GM12878 (cell line): ENCODE measurements around the gene DMRT1. TPM values are rescaled to one million over a fixed set of nuclear protein-coding genes. Genes with fewer than 3 reads are reported as not detected.
A peak's percentile ranks its signal among the peaks of the same experiment; 100 is the strongest.

Experiments used
- ATAC-seq: fragments of 200-7000 bp; cut with Tn5 transposase; 3 replicates; pipeline ENCODE4 v1.9.1; 2020; ENCODE audit warnings: mild to moderate bottlenecking, moderate library complexity
- BruUV-seq: library from RNA; stranded (reverse); fragments of 400-500 nt; replicated peaks from 2 replicates; lab custom pipeline; 2021; lab: Mats Ljungman, UMichigan
- CTCF ChIA-PET: fragments of 300-600 bp; sonication (Branson Sonifier 250); formaldehyde crosslinking; extraction: SDS; loops from one replicate; lab custom pipeline; 2021; ENCODE audit warnings: inconsistent platforms; lab: Yijun Ruan, JAX
- POLR2A ChIA-PET: fragments of 350-600 bp; formaldehyde crosslinking; extraction: SDS; loops from one replicate; lab custom pipeline; 2021; ENCODE audit warnings: inconsistent platforms; lab: Charles Lee
- RAD21 ChIA-PET: fragments of 300-600 bp; sonication (Branson Sonifier 250); formaldehyde crosslinking; loops from one replicate; lab custom pipeline; 2023; ENCODE audit warnings: antibody characterized with exemption; ENCODE audit not compliant: unreplicated experiment; lab: Charles Lee
- SMC1A ChIA-PET: fragments of 300-600 bp; sonication (Branson Sonifier 250); formaldehyde crosslinking; loops from one replicate; lab custom pipeline; 2023; ENCODE audit not compliant: unreplicated experiment, uncharacterized antibody; lab: Charles Lee
- DNase-seq: peaks from one replicate; pipeline ENCODE4 v3.0.0-alpha.2; 2011; ENCODE audit warnings: low read depth, low spot score
- FAIRE-seq: peaks from 3 replicates; lab custom pipeline; 2011; peaks lifted over from hg19 to GRCh38; lab: Jason Lieb, UNC
- H2AFZ ChIP-seq: 2 replicates; pipeline ENCODE4 v1.6.0; 2011; ENCODE audit warnings: low read depth, low read length, control low read depth; ENCODE audit not compliant: control insufficient read depth
- H3K27ac ChIP-seq: 2 replicates; pipeline ENCODE4 v1.5.1; 2011; ENCODE audit warnings: control low read depth; ENCODE audit not compliant: control insufficient read depth, insufficient read depth
- H3K27me3 ChIP-seq, 2 experiments: replicated peaks in 1 of 2; 2 replicates each; pipeline versions ENCODE4 v1.6.0 to v1.6.1; 2011; ENCODE audit warnings: low read length in 1 of 2; ENCODE audit not compliant: control insufficient read depth in 2 of 2, insufficient read depth in 2 of 2
- H3K36me3 ChIP-seq, 2 experiments: 2 replicates each; pipeline ENCODE4 v1.5.1; 2011; ENCODE audit warnings: low read length in 1 of 2; ENCODE audit not compliant: control insufficient read depth in 2 of 2, insufficient read depth in 2 of 2
- H3K4me1 ChIP-seq: 2 replicates; pipeline ENCODE4 v1.6.1; 2011; ENCODE audit warnings: mild to moderate bottlenecking, low read length, moderate library complexity, mixed read lengths; ENCODE audit not compliant: control insufficient read depth, insufficient read depth
- H3K4me2 ChIP-seq: 2 replicates; pipeline ENCODE4 v1.6.0; 2011; ENCODE audit warnings: control low read depth; ENCODE audit not compliant: control insufficient read depth, insufficient read depth
- H3K4me3 ChIP-seq: fragments of 200-600 bp; sonication (generic); 2 replicates; pipeline ENCODE4 v1.5.1; 2016
- H3K79me2 ChIP-seq: 2 replicates; pipeline ENCODE4 v1.6.0; 2011; ENCODE audit warnings: low read length; ENCODE audit not compliant: control insufficient read depth, insufficient read depth
- H3K9ac ChIP-seq: 2 replicates; pipeline ENCODE4 v1.8.0; 2011; ENCODE audit warnings: low read length, control low read depth, mixed read lengths; ENCODE audit not compliant: control insufficient read depth, insufficient read depth
- H3K9me3 ChIP-seq: replicated peaks from 3 replicates; pipeline ENCODE4 v1.5.1; 2011; ENCODE audit warnings: mild to moderate bottlenecking, low read length; ENCODE audit not compliant: control insufficient read depth, insufficient read depth
- H4K20me1 ChIP-seq: 2 replicates; pipeline ENCODE4 v1.6.0; 2011; ENCODE audit not compliant: control insufficient read depth, insufficient read depth
- BHLHE40 ChIP-seq, 2 experiments: fragments of 450-650 bp in 1 of 2; IDR thresholded peaks; 2 replicates each; pipeline ENCODE4 v1.6.1; 2011 to 2017; ENCODE audit warnings: low read depth in 2 of 2, borderline replicate concordance in 1 of 2, improper control_type of control experiment in 1 of 2, low read length in 1 of 2, mild to moderate bottlenecking in 1 of 2
- BMI1 ChIP-seq: fragments of 450-650 bp; IDR thresholded peaks from 2 replicates; pipeline ENCODE4 v1.6.1; 2016; ENCODE audit warnings: mild to moderate bottlenecking, moderate library complexity, borderline replicate concordance
- EP300 ChIP-seq, 2 experiments: fragments of 150-350 bp in 1 of 2; IDR thresholded peaks; 2 replicates each; pipeline ENCODE4 v1.6.1; 2011 to 2012; ENCODE audit warnings: low read depth in 2 of 2, low read length in 2 of 2, borderline replicate concordance in 1 of 2, improper control_type of control experiment in 1 of 2, inconsistent platforms in 1 of 2; ENCODE audit not compliant: control insufficient read depth in 1 of 2
- IKZF2 ChIP-seq, 2 experiments: fragments of 450-650 bp; IDR thresholded peaks; 2 replicates each; pipeline ENCODE4 v1.6.1; 2017; ENCODE audit warnings: mild to moderate bottlenecking in 2 of 2, moderate library complexity in 2 of 2
- LARP7 ChIP-seq: fragments of 450-650 bp; IDR thresholded peaks from 2 replicates; pipeline ENCODE4 v1.6.1; 2017; ENCODE audit warnings: mild to moderate bottlenecking
- NFXL1 ChIP-seq: fragments of 450-650 bp; IDR thresholded peaks from 2 replicates; pipeline ENCODE4 v1.6.1; 2017; ENCODE audit warnings: antibody characterized with exemption, mild to moderate bottlenecking, borderline replicate concordance
- ZNF622 ChIP-seq: fragments of 450-650 bp; IDR thresholded peaks from 2 replicates; pipeline ENCODE4 v1.6.1; 2017; ENCODE audit warnings: mild to moderate bottlenecking, inconsistent platforms
- WGBS: methylation state at CpG from one replicate; pipeline ENCODE4 v1.1.6; 2016; ENCODE audit warnings: low lambda C conversion rate; ENCODE audit not compliant: insufficient replicate concordance, insufficient coverage; ENCODE audit errors: missing lambda C conversion rate; 5-methylcytosine and 5-hydroxymethylcytosine counted together
- in situ Hi-C: fragments of 300-500 bp; cut with MboI; formaldehyde crosslinking; loops from 9 replicates; pipeline ENCODE4 v1.14.3; 2018; ENCODE audit warnings: mixed read lengths
- intact Hi-C: fragments of 100-400 bp; cut with micrococcal nuclease; formaldehyde crosslinking; loops from one replicate; pipeline ENCODE4 v1.14.2; 2022; ENCODE audit not compliant: unreplicated experiment
- polyA plus RNA-seq, 11 experiments: library from polyadenylated mRNA; depleted of rRNA in 4 of 11; unstranded in 6 of 11; stranded (reverse) in 5 of 11; fragments of >200 nt; fragmentation: Nextera tagmentation in 4 of 11; fragmentation: Illumina TruSeq in 1 of 11; extraction: Ambion mirVana in 4 of 11; extraction: Trizol in 1 of 11; gene quantifications; 1 replicate in 1 of 11; 2 replicates in 10 of 11; pipeline versions ENCODE4 v1.2.1 to v1.2.3, GENCODE V29; 2011 to 2016; ENCODE audit warnings: inconsistent platforms in 2 of 11, missing spikeins in 2 of 11, low read depth in 1 of 11
- total RNA-seq, 4 experiments: library from RNA; depleted of rRNA in 3 of 4; stranded (reverse); fragments of >200 nt in 3 of 4; fragmentation: Illumina TruSeq in 1 of 4; extraction: Trizol in 1 of 4; gene quantifications; 2 replicates each; pipeline versions ENCODE4 v1.2.1 to v1.2.3, GENCODE V29; 2013 to 2021

Gene DMRT1
- total and polyA plus RNA-seq, 10 of the 15 experiments (the other 5 are each of a cell fraction or from before 2014, with no cell fraction given): 0.06 to 1.9 (median 0.24) TPM

DNA sequence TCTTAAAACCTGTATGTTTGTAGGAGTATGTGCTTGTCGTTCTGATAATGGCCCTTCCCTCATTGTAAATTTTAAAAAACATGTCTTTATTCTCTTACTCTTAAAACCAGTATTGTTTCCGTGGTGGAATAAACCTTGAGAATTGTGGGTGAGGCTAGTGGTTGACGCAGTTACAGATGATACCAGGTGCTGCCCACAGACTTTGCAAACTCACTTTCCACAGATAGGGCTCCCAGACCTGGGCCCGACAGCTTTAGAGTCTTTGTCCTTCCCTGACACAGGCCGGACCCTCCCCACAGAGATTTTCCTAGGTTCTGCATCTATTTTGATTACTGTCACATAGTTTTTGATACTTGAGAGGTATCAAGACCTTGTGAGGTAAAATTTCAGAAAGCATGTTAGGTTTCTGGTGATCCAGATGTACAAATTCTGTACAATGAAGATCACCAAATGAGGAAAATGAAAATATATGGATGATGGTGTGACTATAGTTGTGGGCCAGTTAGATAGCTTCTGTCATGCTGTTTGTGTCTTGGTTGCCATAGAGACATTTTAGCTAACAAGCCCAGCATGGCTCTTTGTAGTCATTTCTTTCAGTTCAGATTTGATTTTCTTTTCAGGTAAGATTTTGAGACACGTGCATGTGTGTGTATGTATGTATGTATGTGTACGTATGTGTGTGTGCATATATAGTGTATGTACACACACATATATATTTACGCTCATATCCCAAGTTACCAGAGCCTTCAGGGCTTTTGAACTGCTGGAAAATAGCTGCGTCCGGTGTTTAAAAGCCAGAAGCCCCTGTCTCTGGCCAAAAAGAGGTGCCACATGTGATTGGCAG is 33.8 kb downstream of the DMRT1 start:
- H3K27me3 ChIP-seq: no peaks in the 10 kb centered on the region
- no peaks in the 10 kb centered on the region for H3K9me3 ChIP-seq
- H3K4me2 ChIP-seq: no peak overlapping the region
- POLR2A ChIA-PET: interaction anchor here (0.7 kb wide), 1 partner anchor 27 kb away, joined by 3 read pairs; no protein-coding TSS in a partner anchor
- intact Hi-C loops: no loop called here
- no TSS peak for BruUV-seq
- no peaks in the 10 kb centered on the region for H3K36me3 ChIP-seq
- TF ChIP-seq NFXL1: no peak
- 0 out of 2 replicates have a peak, but pooled peaks have one; percentile 37 for TF ChIP-seq BMI1
- TF ChIP-seq LARP7: no peak
- 0 out of 4 replicates have a peak, but pooled peaks of 1 of the 2 experiments have one; percentile 35 for TF ChIP-seq EP300 (IDR thresholded peaks at IDR 0.05; ENCODE audit: borderline replicate concordance in 1 of 2, control insufficient read depth in 1 of 2, low read depth in 2 of 2, low read length in 2 of 2)
- peak; percentile 65 to 81; a peak in 3 of 4 replicates for TF ChIP-seq BHLHE40 (IDR thresholded peaks at IDR 0.05; ENCODE audit: borderline replicate concordance in 1 of 2, low read depth in 2 of 2, low read length in 1 of 2)
- TF ChIP-seq IKZF2 (IDR thresholded peaks at IDR 0.05): peak in 1 of 2 experiments; percentile 20; a peak in 1 of 4 replicates
- no peak for TF ChIP-seq ZNF622
- TF ChIP-seq, all 136 proteins: peak for 4
- ChIA-PET CTCF (interaction anchor here (0.7 to 1.3 kb wide), 8 partner anchors 12 to 122 kb away, joined by 3 to 4 read pairs (median 3); no protein-coding TSS in a partner anchor), SMC1A (interaction anchor here (0.8 to 2.8 kb wide), 6 partner anchors 10 to 129 kb away, joined by 3 to 9 read pairs (median 4); no protein-coding TSS in a partner anchor), RAD21 (interaction anchor here (0.8 to 1.5 kb wide), 5 partner anchors 12 to 129 kb away, joined by 3 to 4 read pairs (median 4); no protein-coding TSS in a partner anchor)
- FAIRE-seq (no peak), ATAC-seq (peak; percentile 79), DNase-seq (no peak)
- Histone ChIP-seq H4K20me1 (no peaks in the 10 kb centered on the region), H3K4me3 (no peak overlapping the region), H3K9ac (no peak overlapping the region), H3K79me2 (no peaks in the 10 kb centered on the region), H3K4me1 (no peaks in the 10 kb centered on the region), H3K27ac (no peak overlapping the region), H2AFZ (no peak overlapping the region)
- in situ Hi-C loops: no loop called here
- WGBS: 37% methylated on average over 10 of the region's 10 CpGs
